Camera-type eye (tissue), 1 donor: Measurements from ENCODE around the gene SIRPB1. TPM values are rescaled to one million over a fixed set of nuclear protein-coding genes. Genes with fewer than 3 reads are reported as not detected.

Experiments used
- total RNA-seq: library from RNA; depleted of rRNA; stranded (reverse); fragments of >200 nt; gene quantifications from one replicate; pipeline ENCODE4 v1.2.3, GENCODE V29; 2014

The SIRPB1 gene
- not detected for total RNA-seq

GRCh38 chr20:1619861-1620444, at the start of gene SIRPB1:
SIRPB1 (minus strand) TSS chr20:1620009; CDS start chr20:1619944, 65 bp downstream.

DNA sequence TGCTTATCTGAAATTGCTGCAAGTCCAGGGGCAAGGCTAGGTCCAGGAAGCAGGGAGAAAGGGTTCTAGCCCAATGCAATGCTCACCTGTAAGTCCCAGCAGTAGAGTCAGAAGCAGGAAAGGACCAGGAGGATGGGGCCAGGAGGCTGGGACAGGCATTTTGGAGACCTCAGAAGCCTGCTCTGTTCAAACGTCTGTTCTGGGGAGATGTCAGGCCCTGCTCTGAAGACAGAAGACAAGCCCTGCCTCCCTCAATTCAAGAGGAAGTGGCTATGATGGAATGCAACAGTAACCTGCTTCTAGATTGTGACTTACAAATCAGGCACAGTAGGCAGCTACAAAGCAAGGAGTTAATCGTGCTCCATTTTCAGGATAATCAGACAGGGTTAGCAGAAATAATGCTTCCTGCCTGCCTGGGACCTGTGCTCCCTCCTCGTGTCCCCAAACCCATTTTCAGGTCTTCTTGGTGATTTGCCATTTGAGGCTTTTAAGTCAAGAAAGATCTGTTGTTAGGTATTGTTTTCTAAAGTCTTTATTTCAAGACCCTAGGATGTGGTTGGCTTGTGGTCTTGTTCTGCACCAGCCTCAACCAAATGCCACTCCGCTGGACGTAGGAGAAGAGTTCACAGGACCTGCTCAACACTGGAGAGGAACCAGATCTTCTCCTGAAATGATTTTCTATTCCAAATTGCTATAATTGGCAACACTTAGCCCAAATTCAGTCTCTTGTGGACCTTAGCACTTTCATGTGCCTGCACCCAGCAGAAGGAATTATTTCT, 37.9 kb upstream of the SIRPB1 start, which contains the start of gene SIRPG:
SIRPG (minus strand) TSS at position 224 of the 779 bp plus-strand sequence; CDS start at position 159, 65 bp downstream.

Other genes starting within 250 kb of the SIRPB1 start
- 73.3 TPM for gene FKBP1A, start 227.0 kb downstream of the SIRPB1 start, total RNA-seq
- 48.7 TPM for gene NSFL1C, start 153.2 kb downstream of the SIRPB1 start, total RNA-seq
- 1.2 TPM for gene SIRPB2, start 128.6 kb downstream of the SIRPB1 start, total RNA-seq
- gene SIRPD, start 62.3 kb downstream of the SIRPB1 start, total RNA-seq, result not detected
- gene SIRPG, start 37.8 kb upstream of the SIRPB1 start, total RNA-seq, result not detected